ENCODE results near the gene TSPO2.

- TF ChIP-seq POLR2A (IDR thresholded peaks at IDR 0.05; ENCODE audit: low read depth, low read length), result peak; percentile 68
- TF ChIP-seq CTCF (conservative IDR thresholded peaks at IDR 0.05; ENCODE audit: low read depth, low read length), result 0 out of 2 replicates have a peak, but pooled peaks have one; percentile 0
- no peak for TF ChIP-seq SMC3 (IDR thresholded peaks at IDR 0.05; ENCODE audit: low read depth, low read length)
- no peak for TF ChIP-seq CEBPB (IDR thresholded peaks at IDR 0.05; ENCODE audit: low read depth, low read length)
- TF ChIP-seq RAD21 (IDR thresholded peaks at IDR 0.05; ENCODE audit: low read length), result no peak
- no peak for TF ChIP-seq NFE2L2 (IDR thresholded peaks at IDR 0.05; ENCODE audit: low read depth, low read length)
- TF ChIP-seq MXI1 (IDR thresholded peaks at IDR 0.05; ENCODE audit: borderline replicate concordance, low read depth, low read length), result 0 out of 2 replicates have a peak, but pooled peaks have one; percentile 60
- no peak for TF ChIP-seq FOS (IDR thresholded peaks at IDR 0.05; ENCODE audit: low read depth, low read length)
- no peak for TF ChIP-seq RFX5 (IDR thresholded peaks at IDR 0.05; ENCODE audit: low read depth, low read length)
Measured at GRCh38 chr6:41071923-41072835, 29.9 kb downstream of the TSPO2 start, which contains the start of gene OARD1.
